Measurements from ENCODE around the gene NR0B2. TPM values are rescaled to one million over a fixed set of nuclear protein-coding genes. Genes with fewer than 3 reads are reported as not detected.

The NR0B2 gene
- total and polyA plus RNA-seq, 2 of the 13 experiments (the other 11 are each of a cell fraction or from before 2014, with no cell fraction given): 72.5 to 133 TPM

DNA sequence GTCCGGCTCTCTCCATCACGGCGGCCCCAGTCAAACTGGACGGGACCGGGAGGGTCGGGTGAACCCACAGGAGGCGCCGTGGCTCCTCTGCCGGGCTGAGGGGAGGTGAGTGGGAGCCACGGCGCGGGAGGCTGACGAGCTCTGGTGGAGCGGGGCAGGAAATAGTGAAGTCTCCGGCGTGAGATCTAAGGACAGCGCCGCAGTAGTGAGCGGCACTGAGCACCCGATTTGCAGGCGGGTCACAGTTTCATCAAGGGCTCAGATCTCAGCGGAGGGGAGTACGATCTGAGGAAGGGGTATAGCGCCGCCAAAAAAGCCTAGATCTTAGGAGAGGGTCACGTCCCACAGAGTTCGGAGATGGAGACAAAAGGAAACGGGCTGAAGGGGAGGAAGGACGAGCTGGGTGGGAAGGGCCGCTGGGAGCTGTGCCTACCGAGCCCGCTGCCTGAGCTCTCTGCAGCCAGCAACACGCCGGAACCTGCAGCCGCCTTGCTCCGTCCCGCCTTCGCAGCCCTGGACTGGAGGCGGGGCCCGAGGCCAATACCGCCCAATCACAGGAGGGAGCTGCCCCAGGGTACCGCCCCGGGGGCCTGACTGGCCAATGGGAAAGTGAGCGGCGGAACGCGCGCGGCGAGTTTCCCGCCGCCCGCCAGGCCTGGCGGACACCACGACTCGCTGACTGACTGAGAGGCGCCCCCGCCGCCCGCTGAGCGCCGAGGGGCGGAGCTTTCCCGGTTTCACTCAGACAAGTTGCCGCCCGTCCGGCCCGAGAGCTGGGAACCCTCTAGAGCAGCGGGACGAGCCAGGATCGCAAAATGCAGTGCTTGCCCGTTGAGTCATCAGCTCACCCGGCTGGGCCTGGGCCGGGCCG, 48.9 kb downstream of the NR0B2 start (continued):
- TF ChIP-seq, protein P1, sequence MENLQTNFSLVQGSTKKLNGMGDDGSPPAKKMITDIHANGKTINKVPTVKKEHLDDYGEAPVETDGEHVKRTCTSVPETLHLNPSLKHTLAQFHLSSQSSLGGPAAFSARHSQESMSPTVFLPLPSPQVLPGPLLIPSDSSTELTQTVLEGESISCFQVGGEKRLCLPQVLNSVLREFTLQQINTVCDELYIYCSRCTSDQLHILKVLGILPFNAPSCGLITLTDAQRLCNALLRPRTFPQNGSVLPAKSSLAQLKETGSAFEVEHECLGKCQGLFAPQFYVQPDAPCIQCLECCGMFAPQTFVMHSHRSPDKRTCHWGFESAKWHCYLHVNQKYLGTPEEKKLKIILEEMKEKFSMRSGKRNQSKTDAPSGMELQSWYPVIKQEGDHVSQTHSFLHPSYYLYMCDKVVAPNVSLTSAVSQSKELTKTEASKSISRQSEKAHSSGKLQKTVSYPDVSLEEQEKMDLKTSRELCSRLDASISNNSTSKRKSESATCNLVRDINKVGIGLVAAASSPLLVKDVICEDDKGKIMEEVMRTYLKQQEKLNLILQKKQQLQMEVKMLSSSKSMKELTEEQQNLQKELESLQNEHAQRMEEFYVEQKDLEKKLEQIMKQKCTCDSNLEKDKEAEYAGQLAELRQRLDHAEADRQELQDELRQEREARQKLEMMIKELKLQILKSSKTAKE (CRISPR knock-in tag; IDR thresholded peaks at IDR 0.05; ENCODE audit: borderline replicate concordance): peak; percentile 31; the same call in 1 of the 2 replicates
- TF ChIP-seq ZNF550 (CRISPR knock-in tag; IDR thresholded peaks at IDR 0.05; ENCODE audit: borderline replicate concordance): no peak
- TF ChIP-seq SRF (IDR thresholded peaks at IDR 0.05; ENCODE audit: low read depth, low read length): no peak
- TF ChIP-seq, protein P2, sequence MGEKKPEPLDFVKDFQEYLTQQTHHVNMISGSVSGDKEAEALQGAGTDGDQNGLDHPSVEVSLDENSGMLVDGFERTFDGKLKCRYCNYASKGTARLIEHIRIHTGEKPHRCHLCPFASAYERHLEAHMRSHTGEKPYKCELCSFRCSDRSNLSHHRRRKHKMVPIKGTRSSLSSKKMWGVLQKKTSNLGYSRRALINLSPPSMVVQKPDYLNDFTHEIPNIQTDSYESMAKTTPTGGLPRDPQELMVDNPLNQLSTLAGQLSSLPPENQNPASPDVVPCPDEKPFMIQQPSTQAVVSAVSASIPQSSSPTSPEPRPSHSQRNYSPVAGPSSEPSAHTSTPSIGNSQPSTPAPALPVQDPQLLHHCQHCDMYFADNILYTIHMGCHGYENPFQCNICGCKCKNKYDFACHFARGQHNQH (CRISPR knock-in tag; IDR thresholded peaks at IDR 0.05): peak; percentile 33; the same call in 1 of the 2 replicates
- peak; percentile 73; the same call in 1 of the 2 replicates for TF ChIP-seq TMF1 (CRISPR knock-in tag; IDR thresholded peaks at IDR 0.05; ENCODE audit: low read depth)
- TF ChIP-seq ISX (CRISPR knock-in tag; conservative IDR thresholded peaks at IDR 0.05): 0 out of 2 replicates have a peak, but pooled peaks have one; percentile 39
- peak; percentile 43; the same call in 1 of the 2 replicates for TF ChIP-seq ZSCAN9 (CRISPR knock-in tag; IDR thresholded peaks at IDR 0.05; ENCODE audit: borderline replicate concordance)
- peak; percentile 49; the same call in 1 of the 2 replicates for TF ChIP-seq HDAC1 (CRISPR knock-in tag; IDR thresholded peaks at IDR 0.05)
- TF ChIP-seq MEIS1 (CRISPR knock-in tag; IDR thresholded peaks at IDR 0.05; ENCODE audit: borderline replicate concordance): peak; percentile 81
- peak; percentile 14; the same call in 1 of the 2 replicates for TF ChIP-seq POGZ (CRISPR knock-in tag; IDR thresholded peaks at IDR 0.05)
- no peak for TF ChIP-seq NAIF1 (CRISPR knock-in tag; IDR thresholded peaks at IDR 0.05; ENCODE audit: borderline replicate concordance)
- peak; percentile 26 for TF ChIP-seq IKZF4 (CRISPR knock-in tag; IDR thresholded peaks at IDR 0.05; ENCODE audit: borderline replicate concordance, low read depth, not compliant biosample characterization)
- TF ChIP-seq ZNF782 (CRISPR knock-in tag; IDR thresholded peaks at IDR 0.05; ENCODE audit: borderline replicate concordance): no peak; the same call in 1 of the 2 replicates
- TF ChIP-seq MAF1 (CRISPR knock-in tag; IDR thresholded peaks at IDR 0.05; ENCODE audit: borderline replicate concordance): peak; percentile 85; the same call in 1 of the 2 replicates
- TF ChIP-seq, protein P3, sequence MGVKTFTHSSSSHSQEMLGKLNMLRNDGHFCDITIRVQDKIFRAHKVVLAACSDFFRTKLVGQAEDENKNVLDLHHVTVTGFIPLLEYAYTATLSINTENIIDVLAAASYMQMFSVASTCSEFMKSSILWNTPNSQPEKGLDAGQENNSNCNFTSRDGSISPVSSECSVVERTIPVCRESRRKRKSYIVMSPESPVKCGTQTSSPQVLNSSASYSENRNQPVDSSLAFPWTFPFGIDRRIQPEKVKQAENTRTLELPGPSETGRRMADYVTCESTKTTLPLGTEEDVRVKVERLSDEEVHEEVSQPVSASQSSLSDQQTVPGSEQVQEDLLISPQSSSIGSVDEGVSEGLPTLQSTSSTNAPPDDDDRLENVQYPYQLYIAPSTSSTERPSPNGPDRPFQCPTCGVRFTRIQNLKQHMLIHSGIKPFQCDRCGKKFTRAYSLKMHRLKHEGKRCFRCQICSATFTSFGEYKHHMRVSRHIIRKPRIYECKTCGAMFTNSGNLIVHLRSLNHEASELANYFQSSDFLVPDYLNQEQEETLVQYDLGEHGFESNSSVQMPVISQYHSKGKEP (CRISPR knock-in tag; IDR thresholded peaks at IDR 0.05): no peak
- TF ChIP-seq MBD4 (IDR thresholded peaks at IDR 0.05; ENCODE audit: borderline replicate concordance, low read length): no peak
- no peak for TF ChIP-seq ZNF33A (CRISPR knock-in tag; IDR thresholded peaks at IDR 0.05; ENCODE audit: borderline replicate concordance)
- peak; percentile 83 for TF ChIP-seq POLR2AphosphoS5 (IDR thresholded peaks at IDR 0.05; ENCODE audit: low read depth, low read length)
- TF ChIP-seq ZNF124 (CRISPR knock-in tag; IDR thresholded peaks at IDR 0.05): peak; percentile 25; the same call in 1 of the 2 replicates

Measured in HepG2 (cell line).